ENCODE measurements around the gene TAF4. TPM values are rescaled to one million over a fixed set of nuclear protein-coding genes. Genes with fewer than 3 reads are reported as not detected.

The TAF4 gene
- total and polyA plus RNA-seq, 2 of the 13 experiments (the other 11 are each of a cell fraction or from before 2014, with no cell fraction given), result 5.9 to 12.0 TPM

- TF ChIP-seq E2F2 (CRISPR knock-in tag; IDR thresholded peaks at IDR 0.05; ENCODE audit: borderline replicate concordance) (no peak), ZNF563 (CRISPR knock-in tag; IDR thresholded peaks at IDR 0.05) (no peak), ZNF407 (CRISPR knock-in tag; IDR thresholded peaks at IDR 0.05; ENCODE audit: not compliant biosample characterization) (no peak), PBX3 (CRISPR knock-in tag; IDR thresholded peaks at IDR 0.05; ENCODE audit: borderline replicate concordance) (no peak), NR0B2 (CRISPR knock-in tag; IDR thresholded peaks at IDR 0.05) (no peak), KAT8 (CRISPR knock-in tag; IDR thresholded peaks at IDR 0.05) (no peak), PHF20 (CRISPR knock-in tag; IDR thresholded peaks at IDR 0.05) (no peak), BHLHE40 (IDR thresholded peaks at IDR 0.05; ENCODE audit: low read length) (peak; percentile 27; the same call in 1 of the 2 replicates), MBNL3 (CRISPR knock-in tag; conservative IDR thresholded peaks at IDR 0.05) (no peak), KDM6A (CRISPR knock-in tag; IDR thresholded peaks at IDR 0.05; ENCODE audit: low read depth) (no peak), SETDB1 (CRISPR knock-in tag; IDR thresholded peaks at IDR 0.05; ENCODE audit: borderline replicate concordance) (no peak), ONECUT2 (CRISPR knock-in tag; IDR thresholded peaks at IDR 0.05) (no peak), ZGPAT (CRISPR knock-in tag; IDR thresholded peaks at IDR 0.05) (no peak), FOXA3 (CRISPR knock-in tag; IDR thresholded peaks at IDR 0.05) (peak; percentile 92), SOX5 (CRISPR knock-in tag; IDR thresholded peaks at IDR 0.05; ENCODE audit: borderline replicate concordance) (no peak), BRCA1 (CRISPR knock-in tag; IDR thresholded peaks at IDR 0.05) (no peak), RNF2 (conservative IDR thresholded peaks at IDR 0.05; ENCODE audit: low read depth) (no peak)
These were observed 22.8 kb upstream of the TAF4 start (continued) for GRCh38 chr20:62088258-62089127.

Measured in HepG2 (cell line).